WTC11 (cell line): ENCODE results near the gene RAP1GDS1.

Experiments
- CREB1 ChIP-seq: sonication (generic); formaldehyde crosslinking; IDR thresholded peaks from 2 replicates; pipeline ENCODE4 v1.8.0; 2023; ENCODE audit warnings: mild to moderate bottlenecking, missing genetic modification reagents
- CTCF ChIP-seq: fragments of 200-600 bp; IDR thresholded peaks from 2 replicates; pipeline ENCODE4 v1.8.0; 2022; ENCODE audit warnings: antibody characterized with exemption
- IRF2 ChIP-seq: sonication (generic); formaldehyde crosslinking; IDR thresholded peaks from 2 replicates; pipeline ENCODE4 v1.8.0; 2022; ENCODE audit warnings: low read depth, missing genetic modification reagents, borderline replicate concordance
- JUN ChIP-seq: sonication (generic); formaldehyde crosslinking; IDR thresholded peaks from 2 replicates; pipeline ENCODE4 v1.8.0; 2023; ENCODE audit warnings: mild to moderate bottlenecking, missing genetic modification reagents
- MAX ChIP-seq: sonication (generic); formaldehyde crosslinking; IDR thresholded peaks from 2 replicates; pipeline ENCODE4 v1.8.0; 2022; ENCODE audit warnings: mild to moderate bottlenecking, missing genetic modification reagents
- NR1H2 ChIP-seq: sonication (generic); formaldehyde crosslinking; IDR thresholded peaks from 2 replicates; pipeline ENCODE4 v1.9.0; 2021; ENCODE audit warnings: mild to moderate bottlenecking, moderate library complexity, missing genetic modification reagents
- RELA ChIP-seq: sonication (generic); formaldehyde crosslinking; IDR thresholded peaks from 2 replicates; pipeline ENCODE4 v1.8.1; 2022; ENCODE audit warnings: missing genetic modification reagents, mild to moderate bottlenecking, borderline replicate concordance
- TEAD4 ChIP-seq: sonication (generic); formaldehyde crosslinking; IDR thresholded peaks from 2 replicates; pipeline ENCODE4 v1.8.0; 2022; ENCODE audit warnings: mild to moderate bottlenecking, missing genetic modification reagents

GRCh38 chr4:98314791-98315565 lies 53.8 kb downstream of the RAP1GDS1 start:
- TF ChIP-seq CREB1 (no peak), CTCF (no peak), RELA (CRISPR knock-in tag) (no peak), TEAD4 (CRISPR knock-in tag) (no peak), JUN (CRISPR knock-in tag) (no peak), MAX (CRISPR knock-in tag) (no peak), IRF2 (CRISPR knock-in tag) (no peak), NR1H2 (CRISPR knock-in tag) (no peak)
